Measurements from ENCODE around the gene WNT4.

WNT4 gene

GRCh38 chr1:22128392-22128791 lies 14.5 kb downstream of the WNT4 start:
- no peak for DNase-seq

- DNase-seq = no peak
Observed at GRCh38 chr1:22127731-22128130, 15.2 kb downstream of the WNT4 start.

GRCh38 chr1:22127248-22127647 lies 15.6 kb downstream of the WNT4 start:
- no peak for DNase-seq

- DNase-seq = no peak
Observed at GRCh38 chr1:22126531-22126930, 16.4 kb downstream of the WNT4 start.

DNA sequence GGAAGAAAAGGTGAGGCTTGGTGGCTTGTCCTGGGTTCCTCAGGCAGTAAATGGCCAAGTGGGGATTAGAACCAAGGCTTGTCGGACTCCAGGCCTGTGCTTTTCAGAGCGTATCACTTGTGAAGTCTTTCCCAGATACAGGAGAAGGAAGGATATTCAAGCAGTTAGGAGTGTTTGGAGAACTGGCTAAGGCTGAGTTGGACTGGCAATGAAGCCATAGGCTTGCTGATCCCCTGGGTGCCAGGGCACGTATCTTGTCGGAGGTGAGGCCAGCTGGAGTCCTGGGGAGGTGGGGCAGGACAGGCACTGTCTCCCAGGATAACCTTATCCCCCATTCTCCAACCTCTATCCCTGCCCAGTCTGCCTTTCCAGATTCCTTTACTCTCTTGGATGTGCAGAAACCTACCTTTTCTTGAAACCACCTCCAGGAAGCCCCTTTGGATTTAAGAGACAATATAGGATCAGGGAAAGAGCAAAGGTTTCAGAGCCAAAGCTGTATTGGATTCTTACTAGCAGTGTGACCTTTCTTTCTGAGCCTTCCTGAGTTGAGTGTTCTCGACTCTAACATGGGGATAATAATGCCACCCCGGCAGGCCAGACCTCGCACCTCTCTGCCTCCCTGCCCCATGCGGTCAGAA lies 18.2 kb downstream of the WNT4 start:
- DNase-seq = no peak

DNA sequence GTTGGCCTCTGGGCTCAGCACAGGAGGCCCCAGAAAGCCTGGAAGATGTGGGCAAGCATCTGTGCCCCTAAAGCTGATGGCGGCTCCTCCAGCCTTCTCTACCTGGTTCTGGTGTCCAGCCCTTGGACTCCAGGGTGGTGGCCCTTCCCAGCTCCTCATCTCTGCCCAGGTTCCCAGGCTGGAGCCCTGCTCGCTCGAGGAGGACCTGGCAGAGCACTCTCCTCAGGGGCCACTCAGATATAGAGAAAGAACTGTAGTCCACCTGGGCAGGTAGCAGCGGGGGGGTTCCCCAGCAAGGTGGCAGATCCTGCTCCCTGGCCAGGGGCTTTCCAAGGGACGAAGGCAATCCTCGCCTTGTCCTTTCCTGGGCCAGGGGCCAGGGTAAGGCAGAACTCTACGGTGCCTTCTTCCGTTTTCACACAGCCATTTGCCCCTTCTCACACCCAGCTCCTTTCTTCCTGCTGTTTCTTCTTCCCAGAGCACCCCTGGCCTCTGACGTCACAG lies 18.9 kb downstream of the WNT4 start:
- no peak for DNase-seq

GRCh38 chr1:22123071-22123390 lies 19.9 kb downstream of the WNT4 start:
- no peak for DNase-seq

- DNase-seq = no peak
Observed at GRCh38 chr1:22122273-22123070, 20.4 kb downstream of the WNT4 start.

- no peak for DNase-seq
Observed at GRCh38 chr1:22121421-22121911, 21.4 kb downstream of the WNT4 start.

DNA sequence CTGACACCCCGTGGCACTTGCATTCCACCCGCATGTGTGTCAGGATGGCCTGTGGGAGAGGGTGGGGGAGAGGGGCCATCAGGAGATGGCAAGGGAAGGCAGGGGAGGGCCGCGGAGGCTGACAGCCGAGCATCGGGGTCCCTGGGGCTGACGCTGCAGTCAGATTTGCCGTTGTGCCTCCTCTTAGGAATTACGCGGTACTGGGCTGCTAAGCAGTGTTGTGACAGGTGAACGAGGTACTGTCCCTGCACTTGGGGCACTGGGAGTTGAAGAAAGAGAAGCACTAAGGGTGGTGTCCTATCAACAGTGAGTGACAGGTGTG lies 22.5 kb downstream of the WNT4 start:
- DNase-seq = no peak

DNA sequence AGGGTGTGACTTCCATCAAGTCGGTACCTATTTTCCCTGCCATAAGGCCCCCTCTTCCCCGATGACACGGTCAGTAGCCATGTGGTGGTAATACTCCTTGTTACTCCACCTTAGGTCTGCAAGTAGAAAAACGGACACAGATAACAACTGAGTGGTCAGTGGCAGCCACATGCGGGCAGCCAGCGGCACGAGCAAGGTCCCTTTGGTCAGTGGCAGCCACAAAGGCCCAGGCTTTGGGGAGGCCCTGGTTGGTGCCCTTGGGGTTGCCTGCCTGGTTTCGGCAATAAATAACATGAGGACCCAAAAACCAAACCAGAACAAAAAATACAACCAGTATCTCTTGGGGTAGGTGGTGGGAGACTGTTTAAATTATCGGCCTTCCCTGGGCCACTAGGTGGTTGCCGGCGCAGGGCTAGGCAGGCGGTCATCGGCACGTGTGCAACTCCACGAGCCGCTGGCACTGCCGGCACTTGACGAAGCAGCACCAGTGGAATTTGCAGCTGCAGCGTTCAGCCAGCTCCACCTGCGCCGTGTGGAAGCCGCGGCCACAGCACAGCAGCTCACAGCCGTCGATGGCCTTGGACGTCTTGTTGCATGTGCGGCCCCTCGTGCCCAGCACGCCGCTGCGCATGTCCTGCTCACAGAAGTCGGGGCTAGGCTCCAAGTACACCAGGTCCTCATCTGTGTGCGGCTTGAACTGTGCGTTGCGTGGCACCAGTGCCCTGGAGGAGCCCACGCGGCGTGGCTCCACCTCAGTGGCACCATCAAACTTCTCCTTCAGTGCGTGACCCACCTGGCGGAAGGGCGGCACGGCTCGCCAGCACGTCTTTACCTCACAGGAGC lies 23.1 kb downstream of the WNT4 start:
- DNase-seq = no peak

- DNase-seq = no peak
Observed at GRCh38 chr1:22118291-22118992, 24.5 kb downstream of the WNT4 start.

- no peak for DNase-seq
Observed at GRCh38 chr1:22117851-22118250, 25.0 kb downstream of the WNT4 start.

DNA sequence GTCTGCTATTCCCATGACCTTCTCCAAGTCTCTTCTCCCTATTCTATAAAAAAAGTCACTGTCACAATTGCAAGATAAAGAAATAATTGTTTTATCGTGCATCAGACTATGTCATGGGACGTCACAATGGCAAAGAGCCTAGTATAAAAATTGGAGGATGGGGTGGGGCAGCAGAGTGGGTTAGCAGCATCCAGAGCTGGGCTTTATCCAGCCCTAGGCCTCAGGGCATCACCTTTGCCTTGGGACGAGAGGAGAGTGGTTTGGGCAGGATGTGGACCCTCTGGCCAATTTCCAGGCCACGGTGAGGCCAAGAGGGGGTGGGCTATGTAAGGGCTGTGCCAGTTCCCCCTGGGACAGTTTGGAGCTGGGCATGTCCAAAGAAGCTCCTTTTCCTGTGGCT lies 25.7 kb downstream of the WNT4 start:
- DNase-seq = no peak

GRCh38 chr1:22115286-22115685 lies 27.6 kb downstream of the WNT4 start:
- no peak for DNase-seq

GRCh38 chr1:22114083-22115012 lies 28.5 kb downstream of the WNT4 start:
- no peak for DNase-seq

GRCh38 chr1:22112554-22112953 lies 30.3 kb downstream of the WNT4 start:
- DNase-seq = no peak

- DNase-seq = no peak
Observed at GRCh38 chr1:22111620-22112019, 31.3 kb downstream of the WNT4 start.

GRCh38 chr1:22111115-22111514 lies 31.8 kb downstream of the WNT4 start:
- no peak for DNase-seq

DNA sequence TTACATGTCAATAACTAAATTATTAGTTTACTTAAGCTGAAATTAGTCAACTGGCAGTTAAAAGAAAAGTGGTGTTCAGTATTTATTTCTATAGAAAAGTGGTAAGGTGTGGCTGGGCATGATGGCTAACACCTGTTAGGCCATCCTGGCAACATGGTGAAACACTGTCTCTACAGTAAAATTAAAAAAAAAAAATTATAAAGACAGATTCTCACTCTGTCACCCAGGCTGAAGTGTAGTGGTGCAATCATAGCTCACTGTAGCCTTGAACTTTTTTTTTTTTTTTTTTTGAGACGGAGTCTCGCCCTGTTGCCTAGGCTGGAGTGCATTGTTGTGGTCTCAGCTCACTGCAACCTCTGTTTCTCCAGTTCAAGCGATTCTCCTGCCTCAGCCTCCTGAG lies 32.9 kb downstream of the WNT4 start:
- DNase-seq = no peak

GRCh38 chr1:22108339-22109105 lies 34.4 kb downstream of the WNT4 start:
- DNase-seq = no peak

Measured in NCI-H2029 (cell line).